Chondrocyte (in vitro differentiated cells): ENCODE measurements around the gene BTBD6. TPM values are rescaled to one million over a fixed set of nuclear protein-coding genes. Genes with fewer than 3 reads are reported as not detected.

Experiments used
- DNase-seq: peaks from one replicate; pipeline ENCODE4 v3.0.0; 2021; ENCODE audit warnings: mixed read lengths, low spot score
- H3K27ac Mint-ChIP-seq: one replicate; pipeline ENCODE4 v1.8.0; 2021; ENCODE audit warnings: mild to moderate bottlenecking, moderate library complexity, mixed read lengths; ENCODE audit not compliant: unreplicated experiment
- H3K27me3 Mint-ChIP-seq: 2 replicates; pipeline ENCODE4 v1.8.0; 2021; ENCODE audit warnings: low read depth, mixed read lengths
- H3K36me3 Mint-ChIP-seq: 2 replicates; pipeline ENCODE4 v1.8.0; 2021; ENCODE audit warnings: low read depth, mixed read lengths
- H3K4me1 Mint-ChIP-seq: 2 replicates; pipeline ENCODE4 v1.8.0; 2021; ENCODE audit warnings: low read depth, mild to moderate bottlenecking, mixed read lengths
- H3K4me3 Mint-ChIP-seq: one replicate; pipeline ENCODE4 v1.8.0; 2021; ENCODE audit warnings: mild to moderate bottlenecking, moderate library complexity, mixed read lengths; ENCODE audit not compliant: unreplicated experiment
- H3K9me3 Mint-ChIP-seq: 2 replicates; pipeline ENCODE4 v1.8.0; 2021; ENCODE audit warnings: low read depth, mixed read lengths
- CTCF ChIP-seq: fragments of 200-600 bp; sonication (generic); IDR thresholded peaks from 2 replicates; pipeline ENCODE4 v1.5.0; 2021; ENCODE audit warnings: antibody characterized with exemption, mild to moderate bottlenecking, moderate library complexity
- total RNA-seq: library from RNA; stranded (reverse); gene quantifications from 3 replicates; pipeline ENCODE4 v1.2.1, GENCODE V29; 2021

The BTBD6 gene
- total RNA-seq, 1 donor from 2014 or later = 54.3 TPM

GRCh38 chr14:105260959-105261358, 12.6 kb downstream of the BTBD6 start:
- Mint-ChIP-seq H3K36me3 (no peaks in the 10 kb centered on the region), H3K9me3 (no peaks in the 10 kb centered on the region), H3K27ac (no peak overlapping the region), H3K4me1 (no peaks in the 10 kb centered on the region), H3K4me3 (no peak overlapping the region), H3K27me3 (no peaks in the 10 kb centered on the region)
- TF ChIP-seq CTCF = no peak
- DNase-seq = no peak

- Mint-ChIP-seq H3K9me3 (no peaks in the 10 kb centered on the region), H3K27me3 (no peaks in the 10 kb centered on the region), H3K27ac (no peak overlapping the region), H3K4me3 (no peak overlapping the region), H3K4me1 (no peaks in the 10 kb centered on the region), H3K36me3 (no peaks in the 10 kb centered on the region)
- TF ChIP-seq CTCF = no peak
- DNase-seq = no peak
Observed at GRCh38 chr14:105261781-105262180, 13.4 kb downstream of the BTBD6 start.

GRCh38 chr14:105267820-105268548, 19.7 kb downstream of the BTBD6 start:
- Mint-ChIP-seq H3K4me1 (no peaks in the 10 kb centered on the region), H3K9me3 (no peaks in the 10 kb centered on the region), H3K4me3 (no peak overlapping the region), H3K27me3 (no peaks in the 10 kb centered on the region), H3K36me3 (no peaks in the 10 kb centered on the region), H3K27ac (no peak overlapping the region)
- DNase-seq = no peak
- TF ChIP-seq CTCF = no peak

GRCh38 chr14:105268736-105269354, 20.5 kb downstream of the BTBD6 start:
- H3K36me3 Mint-ChIP-seq = no peaks in the 10 kb centered on the region
- no peaks in the 10 kb centered on the region for H3K4me1 Mint-ChIP-seq
- H3K9me3 Mint-ChIP-seq = no peaks in the 10 kb centered on the region
- H3K27me3 Mint-ChIP-seq = no peaks in the 10 kb centered on the region
- no peak overlapping the region for H3K4me3 Mint-ChIP-seq
- no peak for DNase-seq
- no peak for TF ChIP-seq CTCF
- no peak overlapping the region for H3K27ac Mint-ChIP-seq

GRCh38 chr14:105269405-105269804, 21.1 kb downstream of the BTBD6 start:
- no peak for TF ChIP-seq CTCF
- Mint-ChIP-seq H3K27ac (no peak overlapping the region), H3K4me3 (no peak overlapping the region), H3K4me1 (no peaks in the 10 kb centered on the region), H3K27me3 (no peaks in the 10 kb centered on the region), H3K36me3 (no peaks in the 10 kb centered on the region), H3K9me3 (no peaks in the 10 kb centered on the region)
- no peak for DNase-seq
